Glutamatergic neuron (in vitro differentiated cells): ENCODE data around the gene ARHGAP31. TPM values are rescaled to one million over a fixed set of nuclear protein-coding genes. Genes with fewer than 3 reads are reported as not detected.

Source experiments
- DNase-seq: peaks from one replicate; pipeline ENCODE4 v3.0.0; 2022
- H3K27ac Mint-ChIP-seq: one replicate; pipeline ENCODE4 v1.8.0; 2020; ENCODE audit warnings: mild to moderate bottlenecking, mixed read lengths, inconsistent platforms; ENCODE audit not compliant: unreplicated experiment
- H3K27me3 Mint-ChIP-seq: one replicate; pipeline ENCODE4 v1.8.0; 2020; ENCODE audit warnings: mild to moderate bottlenecking, moderate library complexity, mixed read lengths, inconsistent platforms; ENCODE audit not compliant: unreplicated experiment
- H3K36me3 Mint-ChIP-seq: one replicate; pipeline ENCODE4 v1.8.0; 2020; ENCODE audit warnings: mild to moderate bottlenecking, mixed read lengths, inconsistent platforms; ENCODE audit not compliant: unreplicated experiment
- H3K4me1 Mint-ChIP-seq: one replicate; pipeline ENCODE4 v1.8.0; 2020; ENCODE audit warnings: mild to moderate bottlenecking, low read depth, mixed read lengths, inconsistent platforms; ENCODE audit not compliant: unreplicated experiment
- H3K4me3 Mint-ChIP-seq: one replicate; pipeline ENCODE4 v1.8.0; 2020; ENCODE audit warnings: mild to moderate bottlenecking, mixed read lengths, inconsistent platforms; ENCODE audit not compliant: unreplicated experiment
- H3K9me3 Mint-ChIP-seq: one replicate; pipeline ENCODE4 v1.8.0; 2020; ENCODE audit warnings: mild to moderate bottlenecking, moderate library complexity, mixed read lengths, inconsistent platforms; ENCODE audit not compliant: unreplicated experiment
- total RNA-seq: library from RNA; stranded (reverse); fragmentation: NEBNext Ultra II Directional; extraction: Animal tissue kit (Norgen Biotek cat#: 25700); gene quantifications from one replicate; pipeline ENCODE4 v1.2.1, GENCODE V29; 2021; ENCODE audit not compliant: unreplicated experiment
- TF ChIP-seq, protein P1 (sequence below): fragments of 200-600 bp; sonication (generic); IDR thresholded peaks from one replicate; pipeline ENCODE4 v1.5.0; 2021; ENCODE audit not compliant: partially characterized antibody, unreplicated experiment

ARHGAP31 gene
- total RNA-seq, 1 donor from 2014 or later = 0.20 TPM

DNA sequence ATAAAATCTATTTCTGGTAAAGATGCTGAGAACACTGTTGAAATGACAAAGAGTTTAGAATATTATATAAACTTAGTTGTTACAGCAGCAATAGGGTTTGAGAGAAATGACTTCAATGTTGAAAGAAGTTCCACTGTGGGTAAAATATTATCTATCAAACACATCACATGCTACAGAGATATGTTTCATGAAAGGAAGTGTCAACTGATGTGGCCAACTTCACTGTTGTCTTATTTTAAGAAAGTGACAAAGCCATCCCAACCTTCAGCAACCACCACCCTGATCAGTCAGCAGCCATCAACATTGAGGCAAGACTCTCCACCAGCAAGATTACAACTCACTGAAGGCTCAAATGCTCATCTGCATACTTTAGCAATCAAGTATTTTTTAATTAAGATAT, 149.0 kb downstream of the ARHGAP31 start:
- Mint-ChIP-seq H3K4me1 (no peaks in the 10 kb centered on the region), H3K27ac (no peak overlapping the region), H3K36me3 (peaks cover 4% of the 10 kb centered on the region), H3K4me3 (no peak overlapping the region), H3K9me3 (no peaks in the 10 kb centered on the region), H3K27me3 (no peaks in the 10 kb centered on the region)
- TF ChIP-seq, protein P1, sequence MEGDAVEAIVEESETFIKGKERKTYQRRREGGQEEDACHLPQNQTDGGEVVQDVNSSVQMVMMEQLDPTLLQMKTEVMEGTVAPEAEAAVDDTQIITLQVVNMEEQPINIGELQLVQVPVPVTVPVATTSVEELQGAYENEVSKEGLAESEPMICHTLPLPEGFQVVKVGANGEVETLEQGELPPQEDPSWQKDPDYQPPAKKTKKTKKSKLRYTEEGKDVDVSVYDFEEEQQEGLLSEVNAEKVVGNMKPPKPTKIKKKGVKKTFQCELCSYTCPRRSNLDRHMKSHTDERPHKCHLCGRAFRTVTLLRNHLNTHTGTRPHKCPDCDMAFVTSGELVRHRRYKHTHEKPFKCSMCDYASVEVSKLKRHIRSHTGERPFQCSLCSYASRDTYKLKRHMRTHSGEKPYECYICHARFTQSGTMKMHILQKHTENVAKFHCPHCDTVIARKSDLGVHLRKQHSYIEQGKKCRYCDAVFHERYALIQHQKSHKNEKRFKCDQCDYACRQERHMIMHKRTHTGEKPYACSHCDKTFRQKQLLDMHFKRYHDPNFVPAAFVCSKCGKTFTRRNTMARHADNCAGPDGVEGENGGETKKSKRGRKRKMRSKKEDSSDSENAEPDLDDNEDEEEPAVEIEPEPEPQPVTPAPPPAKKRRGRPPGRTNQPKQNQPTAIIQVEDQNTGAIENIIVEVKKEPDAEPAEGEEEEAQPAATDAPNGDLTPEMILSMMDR = no peak
- no peak for DNase-seq

DNA sequence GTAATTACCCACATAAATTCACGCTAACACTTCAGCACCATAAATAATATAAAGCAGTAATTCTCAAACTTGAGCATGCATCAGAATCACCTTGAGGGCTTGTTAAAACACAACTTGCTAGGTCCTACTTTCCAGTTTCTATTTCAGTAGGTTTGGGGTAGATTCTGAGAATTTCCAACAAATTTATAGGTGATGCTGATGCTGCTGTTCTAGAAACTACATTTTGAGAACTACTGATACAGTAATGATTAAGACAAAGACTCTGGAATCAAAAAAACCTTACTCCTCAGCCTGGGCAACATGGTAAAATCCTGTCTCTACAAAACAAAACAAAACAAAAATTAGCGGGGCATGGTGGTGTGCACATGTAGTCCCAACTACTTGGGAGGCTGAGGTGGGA, 150.4 kb downstream of the ARHGAP31 start:
- no peaks in the 10 kb centered on the region for H3K9me3 Mint-ChIP-seq
- H3K27me3 Mint-ChIP-seq = no peaks in the 10 kb centered on the region
- no peak overlapping the region for H3K4me3 Mint-ChIP-seq
- H3K4me1 Mint-ChIP-seq = no peaks in the 10 kb centered on the region
- H3K36me3 Mint-ChIP-seq = peaks cover 4% of the 10 kb centered on the region
- TF ChIP-seq, protein P1 = no peak
- H3K27ac Mint-ChIP-seq = no peak overlapping the region
- no peak for DNase-seq

DNA sequence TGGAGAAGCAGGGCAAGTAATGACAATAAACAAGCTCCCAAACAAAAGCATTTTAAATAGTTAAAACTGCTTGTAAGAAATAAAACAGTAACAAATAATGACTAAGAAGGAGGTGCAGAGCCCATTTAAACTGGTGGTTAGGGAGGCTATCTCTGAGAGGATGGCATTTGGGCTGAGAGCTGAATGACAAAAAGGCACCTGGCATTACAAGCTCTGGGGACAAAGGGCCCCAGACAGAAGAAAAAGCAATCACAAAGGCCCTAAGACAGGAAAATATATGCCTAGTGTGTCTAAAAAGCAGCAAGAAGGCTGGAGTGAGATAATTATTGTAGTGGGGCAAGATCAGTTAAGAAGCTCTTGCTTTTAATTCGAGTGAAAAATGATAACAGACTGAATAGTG, 159.6 kb downstream of the ARHGAP31 start:
- no peaks in the 10 kb centered on the region for H3K27me3 Mint-ChIP-seq
- H3K36me3 Mint-ChIP-seq = no peaks in the 10 kb centered on the region
- H3K4me1 Mint-ChIP-seq = no peaks in the 10 kb centered on the region
- H3K4me3 Mint-ChIP-seq = no peak overlapping the region
- TF ChIP-seq, protein P1 = no peak
- DNase-seq = no peak
- H3K27ac Mint-ChIP-seq = no peak overlapping the region
- no peaks in the 10 kb centered on the region for H3K9me3 Mint-ChIP-seq

DNA sequence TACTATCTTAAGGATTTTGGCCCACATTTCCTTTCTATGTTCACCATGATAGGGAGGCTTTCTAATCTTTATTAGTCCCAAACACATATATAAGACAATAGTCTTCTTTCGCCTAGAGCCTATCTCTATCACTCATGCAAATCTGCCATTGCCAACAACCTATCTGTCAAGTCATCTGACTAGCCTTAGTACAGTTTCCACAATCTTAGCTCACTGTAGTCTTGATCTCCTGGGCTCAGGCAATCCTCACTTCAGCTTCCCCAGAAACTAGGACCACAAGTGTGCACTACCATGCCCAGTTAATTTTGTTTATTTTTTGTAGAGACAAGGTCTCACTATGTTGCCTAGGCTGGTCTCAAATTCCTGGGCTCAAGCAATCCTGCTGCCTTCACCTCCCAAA, 162.3 kb downstream of the ARHGAP31 start:
- H3K36me3 Mint-ChIP-seq = no peaks in the 10 kb centered on the region
- no peak overlapping the region for H3K4me3 Mint-ChIP-seq
- H3K27me3 Mint-ChIP-seq = no peaks in the 10 kb centered on the region
- TF ChIP-seq, protein P1 = no peak
- no peak for DNase-seq
- H3K9me3 Mint-ChIP-seq = no peaks in the 10 kb centered on the region
- no peak overlapping the region for H3K27ac Mint-ChIP-seq
- H3K4me1 Mint-ChIP-seq = no peaks in the 10 kb centered on the region

DNA sequence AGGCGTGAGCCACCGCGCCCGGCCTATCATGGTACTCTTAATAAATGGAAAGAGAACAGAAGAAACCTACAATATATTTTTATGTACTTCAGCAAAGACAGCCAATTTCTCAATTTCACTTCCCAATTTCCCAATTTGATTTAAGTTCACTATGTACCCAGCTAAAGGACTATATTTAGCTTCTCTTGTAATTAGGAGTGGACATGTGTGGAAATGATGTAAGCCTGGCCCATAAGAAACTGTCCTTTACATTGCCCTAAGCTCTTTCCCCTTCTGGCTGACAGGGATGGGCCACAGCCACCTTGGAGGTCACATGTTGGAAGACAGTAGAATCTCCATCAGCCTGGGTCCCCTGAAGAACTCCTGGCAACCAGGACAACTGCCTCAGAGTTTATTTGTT, 163.1 kb downstream of the ARHGAP31 start:
- no peaks in the 10 kb centered on the region for H3K27me3 Mint-ChIP-seq
- no peak for DNase-seq
- no peaks in the 10 kb centered on the region for H3K9me3 Mint-ChIP-seq
- no peaks in the 10 kb centered on the region for H3K4me1 Mint-ChIP-seq
- H3K4me3 Mint-ChIP-seq = no peak overlapping the region
- H3K36me3 Mint-ChIP-seq = no peaks in the 10 kb centered on the region
- H3K27ac Mint-ChIP-seq = no peak overlapping the region
- TF ChIP-seq, protein P1 = no peak
